ENCODE measurements around the gene ARAP1.

GRCh38 chr11:72754544-72755155 is 2.4 kb upstream of the ARAP1 start:
- TF ChIP-seq CTCF (optimal IDR thresholded peaks at IDR 0.05 in 1 of 3, IDR thresholded peaks at IDR 0.05 in 1 of 3, conservative IDR thresholded peaks at IDR 0.05 in 1 of 3; ENCODE audit: extremely low read depth in 1 of 3, insufficient read depth in 2 of 3, low read length in 3 of 3) (no peak), EZH2 (IDR thresholded peaks at IDR 0.05; ENCODE audit: low read length) (no peak)
